HG03025 (cell line): ENCODE results near the gene CYP2A7.
"Not testable (repeated sequence)": the region's sequence is repeated elsewhere in the genome, so short reads cannot be mapped to it uniquely, and the experiment has no call there.

ENCODE experiments used
- ATAC-seq: cut with Tn5 transposase; IDR thresholded peaks from one replicate; pipeline ENCODE4 v1.9.1; 2021; ENCODE audit warnings: mild to moderate bottlenecking, moderate library complexity; ENCODE audit not compliant: unreplicated experiment, low FRiP score

The CYP2A7 gene

DNA sequence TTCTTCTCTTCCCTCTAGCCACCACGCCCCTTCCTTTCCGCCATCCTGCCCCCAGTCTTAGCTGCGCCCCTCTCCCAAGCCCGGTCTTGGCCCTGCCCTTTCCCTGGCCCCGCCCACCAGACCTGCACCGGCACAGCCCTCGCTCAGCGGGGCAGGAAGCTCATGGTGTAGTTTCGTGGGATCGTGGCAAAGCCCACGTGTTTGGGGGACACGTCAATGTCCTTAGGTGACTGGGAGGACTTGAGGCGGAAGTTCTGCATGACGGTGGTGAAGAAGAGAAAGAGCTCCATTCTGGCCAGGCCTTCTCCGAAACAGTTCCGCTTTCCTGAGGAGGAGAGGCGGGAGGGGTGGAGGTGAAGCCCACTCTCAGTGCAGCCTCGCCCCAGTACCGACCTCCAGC is 38.4 kb downstream of the CYP2A7 start:
- ATAC-seq = not testable (repeated sequence)

GRCh38 chr19:40842997-40843652 is 38.9 kb downstream of the CYP2A7 start:
- ATAC-seq = not testable (repeated sequence)

DNA sequence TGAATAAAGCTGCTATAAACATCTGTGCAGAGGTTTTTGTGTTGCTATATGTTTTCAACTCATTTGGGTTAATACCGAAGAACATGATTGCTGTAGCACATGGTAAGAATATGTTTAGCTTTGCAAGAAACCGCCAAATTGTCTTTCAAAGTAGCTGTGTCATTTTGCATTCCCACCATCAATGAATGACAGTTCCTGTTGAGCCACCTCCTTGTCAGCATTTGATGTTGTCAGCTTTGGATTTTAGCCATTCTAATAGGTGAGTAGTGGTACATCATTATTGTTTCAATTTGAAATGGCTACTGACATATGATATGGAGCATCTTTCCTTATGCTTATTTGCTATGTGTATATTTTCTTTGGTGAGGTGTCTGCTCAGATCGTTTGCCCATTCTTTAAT is 40.0 kb downstream of the CYP2A7 start:
- ATAC-seq = not testable (repeated sequence)

DNA sequence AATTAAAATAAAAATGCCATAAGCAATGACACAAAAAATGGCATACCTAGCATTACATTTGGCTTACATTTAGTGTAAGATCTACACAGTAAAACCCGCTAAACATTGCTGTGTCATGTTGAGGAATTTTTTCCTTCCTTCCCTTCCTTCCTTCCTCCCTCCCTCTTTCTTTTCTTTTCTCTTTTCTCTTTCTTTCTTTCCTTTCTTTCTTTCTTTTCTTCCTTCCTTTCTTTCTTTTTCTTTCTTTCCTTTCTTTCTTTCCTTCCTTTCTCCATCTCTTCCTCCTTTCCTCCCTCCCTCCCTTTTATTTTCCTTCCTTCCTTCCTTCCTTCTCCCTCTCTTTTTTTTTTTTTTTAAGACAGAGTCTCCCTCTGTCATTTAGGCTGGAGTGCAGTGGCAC is 43.6 kb downstream of the CYP2A7 start:
- not testable (repeated sequence) for ATAC-seq

DNA sequence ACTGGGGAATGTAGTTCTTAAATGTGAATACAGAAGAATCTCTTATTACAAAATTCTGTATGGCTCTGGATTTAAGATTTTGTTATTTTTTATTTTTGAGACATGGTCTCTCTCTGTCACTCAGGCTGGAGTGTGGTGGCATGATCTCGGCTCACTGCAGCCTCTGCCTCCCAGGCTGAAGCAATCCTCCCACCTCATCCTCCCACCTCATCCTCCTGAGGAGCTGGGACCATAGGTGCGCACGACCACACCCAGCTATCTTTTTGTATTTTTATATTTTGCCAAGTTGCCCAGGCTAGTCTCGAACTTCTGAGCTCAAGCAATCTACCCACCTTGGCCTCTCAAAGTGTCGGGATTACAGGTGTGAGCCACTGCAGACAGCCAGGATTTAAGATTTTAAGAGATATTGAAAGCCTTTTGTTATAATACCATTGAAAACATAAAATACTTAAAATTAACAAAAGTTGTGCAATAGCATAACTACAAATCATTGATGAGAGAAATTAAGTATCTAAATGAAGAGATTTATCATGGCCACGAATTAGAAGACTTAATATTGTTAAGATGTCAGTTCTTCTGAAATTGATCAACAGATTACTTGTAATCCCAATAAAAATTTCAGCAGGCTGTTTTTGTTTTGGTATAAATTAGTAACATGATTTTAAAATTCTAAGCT is 45.1 kb downstream of the CYP2A7 start:
- no peak for ATAC-seq

GRCh38 chr19:40833728-40834533 is 48.1 kb downstream of the CYP2A7 start:
- ATAC-seq = not testable (repeated sequence)

GRCh38 chr19:40832431-40832790 is 49.6 kb downstream of the CYP2A7 start:
- ATAC-seq = not testable (repeated sequence)

DNA sequence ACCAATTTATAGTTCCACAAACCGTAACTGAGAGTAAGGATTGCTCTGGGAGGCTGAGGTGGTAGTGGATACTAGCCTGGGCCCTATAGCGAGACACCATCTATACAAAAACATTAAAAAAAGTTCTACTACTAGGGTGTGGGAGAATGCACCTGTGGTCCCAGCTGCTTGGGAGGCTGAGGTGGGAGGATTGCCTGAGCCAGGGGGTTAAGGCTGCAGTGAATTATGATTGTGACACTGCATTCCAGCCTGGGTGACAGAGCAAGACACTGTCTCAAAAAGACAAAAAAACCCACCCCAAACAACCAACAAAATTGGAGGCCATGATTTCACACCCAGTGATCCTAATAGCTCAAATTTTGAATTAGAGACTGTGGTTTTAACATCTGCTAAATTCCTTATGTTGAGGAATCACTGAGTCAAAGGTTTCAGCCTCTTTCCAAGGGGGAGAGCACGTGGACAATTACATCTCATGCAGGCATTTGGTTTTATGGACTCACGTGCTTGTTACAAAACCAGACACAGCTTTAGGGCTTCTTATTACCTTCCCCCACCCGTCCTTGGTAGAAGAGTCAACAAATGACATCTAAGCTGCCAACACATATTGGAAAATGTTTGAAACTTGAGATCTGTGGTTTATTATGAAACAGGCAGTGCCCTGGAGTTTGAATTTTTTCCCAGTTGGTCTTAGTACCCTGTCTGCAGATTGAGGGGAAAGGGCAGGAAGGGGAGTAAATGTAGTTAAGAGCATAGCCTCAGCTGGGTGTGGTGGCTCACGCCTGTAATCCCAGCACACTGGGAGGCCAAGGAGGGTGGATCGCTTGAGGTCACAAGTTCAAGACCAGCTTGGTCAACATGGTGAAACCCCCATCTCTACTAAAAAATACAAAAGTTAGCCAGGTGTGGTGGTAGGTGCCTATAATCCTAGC is 50.3 kb downstream of the CYP2A7 start:
- ATAC-seq = no peak

DNA sequence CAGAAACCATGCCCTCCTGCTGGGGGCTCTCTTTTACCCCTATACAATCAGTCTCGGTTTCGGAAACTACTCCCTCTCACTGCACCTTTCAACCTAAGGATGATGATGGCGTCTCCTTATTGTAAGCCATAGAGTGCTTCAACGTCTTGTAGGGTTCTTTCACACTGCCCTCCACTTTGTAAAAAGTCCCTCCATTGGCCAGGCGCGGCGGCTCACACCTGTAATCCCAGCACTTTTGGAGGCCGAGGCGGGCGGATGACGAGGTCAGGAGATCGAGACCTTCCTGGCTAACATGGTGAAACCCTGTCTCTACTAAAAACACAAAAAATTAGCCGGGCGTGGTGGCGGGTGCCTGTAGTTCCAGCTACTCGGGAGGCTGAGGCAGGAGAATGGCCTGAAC is 51.3 kb downstream of the CYP2A7 start:
- ATAC-seq = not testable (repeated sequence)

DNA sequence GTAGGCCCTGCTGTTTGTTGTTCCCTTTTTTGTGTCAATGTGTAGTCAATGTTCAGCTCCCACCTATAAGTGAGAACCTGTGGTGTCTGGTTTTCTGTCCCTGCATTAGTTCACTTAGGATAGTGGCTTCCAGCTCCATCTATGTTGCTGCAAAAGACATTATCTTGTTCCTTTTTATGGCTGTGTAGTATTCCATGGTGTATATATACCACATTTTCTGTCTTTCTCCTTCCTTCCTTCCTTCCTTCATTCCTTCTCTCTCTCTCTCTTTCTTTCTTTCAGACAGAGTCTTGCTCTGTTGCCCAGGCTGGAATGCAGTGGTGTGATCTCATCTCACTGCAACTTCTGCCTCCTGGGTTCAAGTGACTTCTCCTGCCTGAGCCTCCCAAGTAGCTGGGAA is 52.8 kb downstream of the CYP2A7 start:
- no peak for ATAC-seq

GRCh38 chr19:40827386-40828247 is 54.4 kb downstream of the CYP2A7 start:
- no peak for ATAC-seq

GRCh38 chr19:40826699-40827385 is 55.2 kb downstream of the CYP2A7 start:
- not testable (repeated sequence) for ATAC-seq

DNA sequence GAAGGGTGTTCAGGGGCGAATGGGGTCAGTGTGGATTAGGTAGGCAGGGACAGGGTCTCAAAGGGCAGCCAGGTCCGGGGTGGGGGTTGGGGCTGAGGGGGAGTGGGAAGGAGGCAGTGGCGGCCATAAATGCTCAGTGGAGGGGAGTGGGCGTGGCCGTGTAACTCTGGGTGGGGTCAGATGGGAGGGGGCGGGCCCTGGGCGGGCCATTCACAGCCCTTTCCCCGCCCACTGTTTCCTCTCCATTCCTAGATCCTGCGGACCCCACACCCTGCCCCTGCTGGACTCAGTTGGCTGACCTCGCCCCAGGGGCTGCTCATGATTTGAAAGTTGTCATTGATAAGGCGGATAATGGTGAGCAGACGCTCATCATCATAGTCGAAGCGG is 55.7 kb downstream of the CYP2A7 start:
- ATAC-seq = not testable (repeated sequence)

- ATAC-seq = not testable (repeated sequence)
Measured at GRCh38 chr19:40825460-40826095, 56.5 kb downstream of the CYP2A7 start.
